NT2/D1 (cell line): ENCODE results near the gene RCOR2.

Source experiments
- SUZ12 ChIP-seq: IDR thresholded peaks from 2 replicates; pipeline ENCODE4 v1.6.1; 2011; ENCODE audit not compliant: insufficient read length, insufficient read depth; ENCODE audit errors: extremely low read depth
- YY1 ChIP-seq: IDR thresholded peaks from 2 replicates; pipeline ENCODE4 v1.6.1; 2011; ENCODE audit not compliant: insufficient read length, insufficient read depth
- ZNF274 ChIP-seq: IDR thresholded peaks from 2 replicates; pipeline ENCODE4 v1.6.1; 2011; ENCODE audit warnings: mild to moderate bottlenecking, low read depth, low read length

DNA sequence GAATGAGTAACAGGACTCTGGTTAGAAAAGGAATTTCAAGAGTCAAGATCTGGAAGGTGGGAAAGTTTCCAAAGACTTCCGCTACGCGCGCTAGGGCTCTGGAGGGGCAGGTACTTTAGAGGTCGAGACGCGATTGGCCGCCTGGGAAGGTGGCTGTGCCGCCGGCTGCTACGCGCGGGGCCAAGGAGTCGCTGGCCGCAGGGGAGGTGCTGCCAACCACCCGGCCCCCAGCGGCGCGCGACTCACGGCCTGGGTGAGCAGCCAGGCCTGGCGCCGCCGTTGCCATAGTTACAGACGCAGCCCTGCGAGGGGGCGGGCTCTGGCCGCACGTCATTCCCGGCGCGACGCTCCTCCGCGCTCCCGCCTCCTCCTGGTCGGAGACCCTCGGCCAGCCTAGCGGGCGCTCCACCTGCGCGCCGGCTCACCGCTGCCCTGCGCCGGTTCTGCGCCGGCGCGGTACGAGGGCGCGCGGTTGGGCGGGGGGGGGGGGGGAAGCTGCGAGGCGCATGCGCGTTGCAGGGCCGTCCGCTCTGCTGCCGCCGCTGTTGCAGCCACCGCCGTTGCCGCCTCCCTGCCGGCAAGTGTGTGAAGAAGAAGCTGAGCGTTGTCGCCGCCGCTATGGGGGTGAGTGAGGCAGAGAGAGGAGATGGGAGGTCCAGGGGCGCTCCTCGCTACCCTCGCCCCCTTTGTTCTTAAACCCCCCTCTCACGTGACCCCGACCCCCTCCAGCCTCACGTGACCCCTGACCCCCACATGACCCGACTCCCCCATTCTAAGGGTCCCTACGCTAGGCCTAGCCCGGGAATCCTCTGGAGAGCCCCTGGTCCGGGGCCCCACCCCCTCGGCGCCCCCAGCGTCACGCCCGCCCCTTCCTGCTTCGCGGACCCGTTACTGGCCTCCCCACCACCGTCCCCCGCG lies 21.8 kb upstream of the RCOR2 start, which contains the start of gene NAA40:
- no peak for TF ChIP-seq ZNF274
- TF ChIP-seq YY1 = no peak
- TF ChIP-seq SUZ12 = no peak
